Measurements from ENCODE around the gene TUBB4A.

The TUBB4A gene

DNA sequence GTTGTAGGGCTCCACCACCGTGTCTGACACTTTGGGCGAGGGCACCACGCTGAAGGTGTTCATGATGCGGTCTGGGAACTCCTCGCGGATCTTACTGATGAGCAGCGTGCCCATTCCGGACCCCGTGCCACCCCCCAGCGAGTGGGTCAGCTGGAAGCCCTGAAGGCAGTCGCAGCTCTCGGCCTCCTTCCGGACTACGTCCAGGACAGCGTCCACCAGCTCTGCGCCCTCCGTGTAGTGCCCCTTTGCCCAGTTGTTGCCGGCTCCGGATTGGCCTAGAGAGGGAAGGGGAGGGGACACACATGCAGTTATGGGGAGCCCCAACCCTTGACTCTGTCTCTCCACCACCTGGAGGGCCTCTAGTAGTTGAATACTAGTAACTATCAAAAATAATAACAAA is 6.2 kb downstream of the TUBB4A start:
- no peak overlapping the region for H3K4me3 ChIP-seq (ENCODE audit: low read depth, low read length)

DNA sequence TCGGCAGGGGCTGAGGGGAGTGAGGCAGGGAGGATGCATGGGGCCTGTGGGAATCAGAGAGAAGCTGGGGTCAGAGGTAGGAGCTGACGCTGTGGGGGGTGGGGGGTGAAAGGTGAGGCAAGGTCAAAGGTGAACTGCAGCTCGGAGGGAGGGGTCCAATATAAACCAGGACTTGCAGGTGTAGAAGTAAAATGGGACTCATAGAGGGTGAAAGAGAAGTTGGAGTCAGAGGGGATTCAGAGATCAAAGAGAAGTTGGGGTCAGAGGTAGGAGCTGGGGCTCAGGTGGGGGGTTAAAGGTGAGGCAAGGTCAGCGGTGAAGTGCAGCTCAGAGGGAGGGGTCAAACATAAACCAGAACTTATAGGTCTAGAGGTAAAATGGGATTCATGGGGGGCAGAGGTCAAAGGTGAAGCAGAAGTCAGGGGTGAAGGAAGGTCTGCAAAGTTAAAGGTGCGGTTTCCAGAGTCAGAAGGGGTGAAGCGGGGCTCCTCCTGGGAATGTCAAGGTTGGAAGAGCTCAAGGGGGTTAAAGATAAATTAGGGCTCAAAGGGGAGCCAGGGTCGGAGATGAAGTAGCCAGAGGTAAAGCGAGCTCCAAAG is 7.6 kb downstream of the TUBB4A start:
- Histone ChIP-seq H3K36me3 (ENCODE audit: control insufficient read depth, insufficient read depth, low read length) (no peaks in the 10 kb centered on the region), H3K4me2 (ENCODE audit: low read length) (no peak overlapping the region), H2AFZ (no peak overlapping the region), H3K79me2 (no peaks in the 10 kb centered on the region), H3K4me1 (no peaks in the 10 kb centered on the region), H3K27ac (no peak overlapping the region), H3K27me3 (ENCODE audit: control insufficient read depth, insufficient read depth, low read length) (no peaks in the 10 kb centered on the region), H3K9ac (no peak overlapping the region), H3K4me3 (ENCODE audit: low read depth, low read length) (no peak overlapping the region), H3K9me3 (ENCODE audit: control insufficient read depth, low read length) (no peaks in the 10 kb centered on the region)
- TF ChIP-seq, protein P1, sequence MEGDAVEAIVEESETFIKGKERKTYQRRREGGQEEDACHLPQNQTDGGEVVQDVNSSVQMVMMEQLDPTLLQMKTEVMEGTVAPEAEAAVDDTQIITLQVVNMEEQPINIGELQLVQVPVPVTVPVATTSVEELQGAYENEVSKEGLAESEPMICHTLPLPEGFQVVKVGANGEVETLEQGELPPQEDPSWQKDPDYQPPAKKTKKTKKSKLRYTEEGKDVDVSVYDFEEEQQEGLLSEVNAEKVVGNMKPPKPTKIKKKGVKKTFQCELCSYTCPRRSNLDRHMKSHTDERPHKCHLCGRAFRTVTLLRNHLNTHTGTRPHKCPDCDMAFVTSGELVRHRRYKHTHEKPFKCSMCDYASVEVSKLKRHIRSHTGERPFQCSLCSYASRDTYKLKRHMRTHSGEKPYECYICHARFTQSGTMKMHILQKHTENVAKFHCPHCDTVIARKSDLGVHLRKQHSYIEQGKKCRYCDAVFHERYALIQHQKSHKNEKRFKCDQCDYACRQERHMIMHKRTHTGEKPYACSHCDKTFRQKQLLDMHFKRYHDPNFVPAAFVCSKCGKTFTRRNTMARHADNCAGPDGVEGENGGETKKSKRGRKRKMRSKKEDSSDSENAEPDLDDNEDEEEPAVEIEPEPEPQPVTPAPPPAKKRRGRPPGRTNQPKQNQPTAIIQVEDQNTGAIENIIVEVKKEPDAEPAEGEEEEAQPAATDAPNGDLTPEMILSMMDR (IDR thresholded peaks at IDR 0.05) = no peak

More for the DNA sequence above, 6.2 kb downstream of the TUBB4A start:
- no peaks in the 10 kb centered on the region for H3K27me3 ChIP-seq (ENCODE audit: control insufficient read depth, insufficient read depth, low read length)
- H3K9ac ChIP-seq = no peak overlapping the region
- no peak overlapping the region for H2AFZ ChIP-seq
- H3K79me2 ChIP-seq = no peaks in the 10 kb centered on the region
- no peaks in the 10 kb centered on the region for H3K36me3 ChIP-seq (ENCODE audit: control insufficient read depth, insufficient read depth, low read length)
- H3K9me3 ChIP-seq (ENCODE audit: control insufficient read depth, low read length) = no peaks in the 10 kb centered on the region
- H3K4me1 ChIP-seq = no peaks in the 10 kb centered on the region
- no peak overlapping the region for H3K4me2 ChIP-seq (ENCODE audit: low read length)
- no peak overlapping the region for H3K27ac ChIP-seq
- TF ChIP-seq, protein P1 (IDR thresholded peaks at IDR 0.05) = no peak

DNA sequence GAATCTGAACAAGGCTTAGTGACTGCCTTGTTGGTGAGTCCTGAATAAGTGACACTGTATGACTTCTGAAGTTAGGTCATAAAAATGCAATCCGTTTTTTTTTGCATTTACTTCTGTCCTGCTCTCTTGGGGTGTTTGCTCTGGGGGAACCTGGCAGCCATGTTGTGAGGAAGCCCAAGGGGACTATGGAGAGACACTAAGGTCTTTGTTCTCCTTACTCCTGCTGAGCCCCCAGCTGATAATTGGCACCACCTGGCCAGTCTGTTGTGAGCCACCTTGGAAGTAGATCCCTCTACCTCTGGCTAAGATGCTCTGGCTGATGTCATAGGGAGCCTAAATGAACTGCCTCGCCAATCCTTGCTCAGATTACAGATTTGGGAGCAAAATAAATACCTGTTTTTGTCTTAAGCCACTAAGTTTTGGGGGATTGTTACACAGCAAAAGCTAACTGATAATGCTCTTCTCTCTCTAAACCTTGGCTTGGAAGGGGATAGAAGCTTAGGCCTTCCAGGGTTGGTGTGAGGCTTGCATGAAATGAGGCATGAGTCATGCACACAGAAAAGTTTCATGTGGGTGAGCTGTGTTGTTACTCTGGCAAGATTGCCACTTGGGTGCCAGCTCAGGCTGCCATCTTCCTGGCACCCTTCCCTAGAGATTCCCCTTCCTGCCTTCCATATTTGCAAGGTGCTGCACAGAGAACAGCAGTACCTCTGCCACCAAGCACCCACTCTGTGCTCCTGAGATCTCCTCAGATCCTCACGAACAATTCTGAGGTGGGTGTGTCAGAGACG is 10.1 kb downstream of the TUBB4A start:
- Histone ChIP-seq H2AFZ (no peak overlapping the region), H3K27me3 (ENCODE audit: control insufficient read depth, insufficient read depth, low read length) (no peaks in the 10 kb centered on the region), H3K9me3 (ENCODE audit: control insufficient read depth, low read length) (no peaks in the 10 kb centered on the region), H3K4me3 (ENCODE audit: low read depth, low read length) (no peak overlapping the region), H3K79me2 (no peaks in the 10 kb centered on the region), H3K36me3 (ENCODE audit: control insufficient read depth, insufficient read depth, low read length) (no peaks in the 10 kb centered on the region), H3K4me2 (ENCODE audit: low read length) (no peak overlapping the region), H3K4me1 (no peaks in the 10 kb centered on the region), H3K27ac (no peak overlapping the region), H3K9ac (no peak overlapping the region)
- TF ChIP-seq, protein P1 (IDR thresholded peaks at IDR 0.05) = no peak

DNA sequence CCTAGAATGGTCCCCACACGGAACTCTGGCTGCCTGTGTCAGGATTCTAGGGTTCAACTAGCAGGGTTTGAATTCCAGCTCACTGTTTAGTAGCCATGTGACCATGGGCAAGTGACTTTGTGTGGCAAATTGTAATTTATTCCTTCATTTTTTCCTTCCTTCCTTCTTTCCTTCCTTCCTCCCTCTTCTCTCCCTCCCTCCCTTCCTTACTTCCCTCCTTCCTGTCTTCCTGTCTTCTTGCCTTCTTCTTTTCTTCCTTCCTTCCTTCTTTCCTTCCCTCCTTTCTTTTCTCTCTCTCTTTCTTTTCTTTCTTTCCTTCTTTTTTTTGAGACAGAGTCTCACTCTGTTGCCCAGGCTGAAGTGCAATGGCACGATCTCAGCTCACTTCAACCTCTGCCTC is 12.0 kb downstream of the TUBB4A start:
- Histone ChIP-seq H3K9ac (no peak overlapping the region), H2AFZ (no peak overlapping the region), H3K79me2 (no peaks in the 10 kb centered on the region), H3K9me3 (ENCODE audit: control insufficient read depth, low read length) (no peaks in the 10 kb centered on the region), H3K4me3 (ENCODE audit: low read depth, low read length) (no peak overlapping the region), H3K36me3 (ENCODE audit: control insufficient read depth, insufficient read depth, low read length) (no peaks in the 10 kb centered on the region), H3K27ac (no peak overlapping the region), H3K4me1 (no peaks in the 10 kb centered on the region), H3K27me3 (ENCODE audit: control insufficient read depth, insufficient read depth, low read length) (no peaks in the 10 kb centered on the region), H3K4me2 (ENCODE audit: low read length) (no peak overlapping the region)
- TF ChIP-seq, protein P1 (IDR thresholded peaks at IDR 0.05) = no peak

Data from parathyroid adenoma (tissue), 2 donors.